ENCODE data around the gene ALKAL2.

The ALKAL2 gene

GRCh38 chr2:289362-290089 lies 1.6 kb upstream of the ALKAL2 start:
- DNase-seq = no peak

- no peak for DNase-seq
These were observed 969 bp upstream of the ALKAL2 start for GRCh38 chr2:288758-289361.

- peak; percentile 9 for DNase-seq
These were observed 413 bp downstream of the ALKAL2 start for GRCh38 chr2:287471-287885.

- DNase-seq = no peak
These were observed 1.0 kb downstream of the ALKAL2 start for GRCh38 chr2:286774-287392.

- DNase-seq = no peak
These were observed 1.9 kb downstream of the ALKAL2 start for GRCh38 chr2:286035-286434.

- no peak for DNase-seq
These were observed 2.4 kb downstream of the ALKAL2 start for GRCh38 chr2:285531-285930.

- DNase-seq = no peak
These were observed 2.9 kb downstream of the ALKAL2 start for GRCh38 chr2:284896-285492.

- DNase-seq = no peak
These were observed 3.7 kb downstream of the ALKAL2 start for GRCh38 chr2:283996-284794.

GRCh38 chr2:282371-283263 lies 5.3 kb downstream of the ALKAL2 start:
- no peak for DNase-seq

- DNase-seq = no peak
These were observed 6.5 kb downstream of the ALKAL2 start for GRCh38 chr2:281381-281780.

GRCh38 chr2:280650-281110 lies 7.2 kb downstream of the ALKAL2 start:
- no peak for DNase-seq

- no peak for DNase-seq
These were observed 7.8 kb downstream of the ALKAL2 start for GRCh38 chr2:279956-280649.

- no peak for DNase-seq
These were observed 8.5 kb downstream of the ALKAL2 start for GRCh38 chr2:279366-279765.

- no peak for DNase-seq
These were observed 9.0 kb downstream of the ALKAL2 start for GRCh38 chr2:278927-279320.

- DNase-seq = no peak
These were observed 9.5 kb downstream of the ALKAL2 start for GRCh38 chr2:278312-278926.

- no peak for DNase-seq
These were observed 12.4 kb downstream of the ALKAL2 start for GRCh38 chr2:275466-275865.

- DNase-seq = no peak
These were observed 13.4 kb downstream of the ALKAL2 start for GRCh38 chr2:274503-274902.

GRCh38 chr2:273333-273732 lies 14.6 kb downstream of the ALKAL2 start:
- no peak for DNase-seq

GRCh38 chr2:271917-272316 lies 16.0 kb downstream of the ALKAL2 start:
- no peak for DNase-seq

GRCh38 chr2:270861-271260 lies 17.0 kb downstream of the ALKAL2 start:
- DNase-seq = no peak

All from NCI-H748 treated with DMSO at 0.1 percent for 48 hours (cell line).